CD4-positive, alpha-beta T cell treated with Interleukin-2 at 100 ng/mL for 4 hours (primary cell): Measurements from ENCODE around the gene PTGFRN.

Experiments used
- DNase-seq: peaks from one replicate; pipeline ENCODE4 v3.0.0-alpha.2; 2020; ENCODE audit warnings: low spot score

Gene PTGFRN

DNA sequence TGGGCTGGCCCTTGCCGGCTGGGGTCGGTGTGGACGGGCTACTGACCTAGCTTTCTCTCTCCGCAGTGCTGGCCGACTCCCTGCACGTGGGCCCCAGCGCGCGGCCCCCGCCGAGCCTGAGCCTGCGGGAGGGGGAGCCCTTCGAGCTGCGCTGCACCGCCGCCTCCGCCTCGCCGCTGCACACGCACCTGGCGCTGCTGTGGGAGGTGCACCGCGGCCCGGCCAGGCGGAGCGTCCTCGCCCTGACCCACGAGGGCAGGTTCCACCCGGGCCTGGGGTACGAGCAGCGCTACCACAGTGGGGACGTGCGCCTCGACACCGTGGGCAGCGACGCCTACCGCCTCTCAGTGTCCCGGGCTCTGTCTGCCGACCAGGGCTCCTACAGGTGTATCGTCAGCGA, 34.9 kb downstream of the PTGFRN start:
- no peak for DNase-seq

DNA sequence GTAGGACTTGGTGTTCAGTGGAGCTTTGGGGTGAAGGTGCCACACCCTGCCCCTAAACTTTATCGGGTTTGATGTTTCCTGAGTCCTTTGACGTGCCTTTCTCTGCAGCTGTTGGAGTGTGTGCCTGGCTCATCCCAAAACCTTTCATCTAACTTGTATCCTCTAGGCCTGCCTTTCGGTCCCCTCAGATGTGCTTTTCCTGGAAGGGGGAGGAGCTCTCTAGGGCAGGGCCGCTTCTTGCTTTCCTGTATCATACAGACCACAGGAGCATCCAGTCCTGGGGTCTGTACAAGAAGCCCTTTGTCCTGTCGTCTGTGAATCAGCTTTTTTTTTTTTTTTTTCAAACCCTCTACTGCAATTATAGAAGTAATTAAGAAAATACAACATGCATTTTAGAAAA, 35.7 kb downstream of the PTGFRN start:
- no peak for DNase-seq

DNA sequence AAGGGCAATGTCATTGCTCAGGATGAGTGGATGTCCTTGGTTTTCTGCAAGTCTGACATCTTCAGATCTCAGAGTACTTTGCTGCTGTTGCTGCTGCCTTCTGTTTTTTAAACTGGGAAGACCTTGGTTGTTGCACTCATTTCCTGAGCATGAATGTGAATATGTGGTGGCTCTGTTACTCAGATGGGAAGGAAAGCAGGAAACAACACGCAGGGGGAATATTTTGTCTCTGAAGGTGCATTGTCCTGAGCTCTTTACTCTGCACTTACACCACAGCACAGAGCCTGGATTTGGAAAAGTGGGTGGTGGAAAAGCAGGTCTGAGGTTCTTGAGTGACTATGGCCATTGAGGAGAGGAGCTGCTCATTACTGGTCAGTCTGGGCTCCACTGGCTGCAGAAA, 36.3 kb downstream of the PTGFRN start:
- DNase-seq = no peak

DNA sequence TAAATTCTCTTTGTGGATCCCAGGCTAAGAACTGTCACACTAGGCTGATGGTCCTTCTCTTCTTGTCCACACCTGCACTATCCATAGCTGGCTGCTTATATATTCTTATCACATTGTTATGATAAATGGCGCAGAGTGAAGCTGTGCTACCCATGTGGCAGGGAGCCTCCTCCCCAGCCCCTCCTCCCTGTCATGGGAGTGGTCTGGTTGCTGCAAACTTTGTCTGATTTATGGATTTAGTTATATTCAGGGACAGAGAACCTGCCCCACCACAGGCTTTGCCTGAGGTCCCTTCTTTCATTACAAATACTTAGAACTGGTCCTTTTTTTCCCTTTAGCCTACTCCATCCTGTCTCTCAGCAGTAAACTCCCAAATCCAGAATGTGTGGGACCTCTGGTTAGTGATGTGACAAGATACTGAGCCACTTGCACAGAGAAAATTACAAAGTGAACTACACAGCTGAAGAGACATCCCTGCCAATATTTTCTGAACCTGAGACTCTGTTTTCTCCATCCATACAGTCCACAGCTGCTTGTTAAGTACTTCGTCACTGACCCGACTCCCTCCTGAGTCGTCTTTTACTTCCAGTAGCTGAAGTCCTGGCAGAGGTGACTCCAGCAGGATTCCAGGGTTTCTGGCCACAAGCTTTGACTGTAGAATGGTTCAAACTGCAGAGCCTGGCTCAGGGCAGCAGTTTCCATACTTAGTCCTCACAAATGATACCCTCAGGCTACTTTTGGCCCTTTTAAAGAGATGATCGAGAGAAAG, 37.6 kb downstream of the PTGFRN start:
- DNase-seq = no peak

DNA sequence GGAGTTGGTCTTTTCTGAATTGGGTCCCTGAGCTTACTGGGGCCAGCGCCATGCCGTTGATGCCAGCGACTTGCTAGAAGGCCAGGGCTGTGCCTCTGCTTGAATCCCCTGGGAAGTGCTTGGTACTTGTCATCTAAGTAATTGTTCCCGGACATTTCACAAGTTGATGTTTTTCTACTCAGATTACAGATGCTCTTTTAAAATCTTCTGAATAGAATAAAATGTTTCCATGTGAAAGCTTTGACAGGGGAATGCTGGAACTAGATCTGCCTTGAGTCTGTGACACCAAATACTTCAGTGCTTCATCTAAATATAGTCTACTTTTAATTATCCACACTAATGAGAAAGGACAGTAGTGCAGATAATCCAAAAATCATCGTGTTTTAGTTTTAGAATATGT, 38.3 kb downstream of the PTGFRN start:
- no peak for DNase-seq

GRCh38 chr1:116948642-116949041, 38.9 kb downstream of the PTGFRN start:
- DNase-seq = no peak

DNA sequence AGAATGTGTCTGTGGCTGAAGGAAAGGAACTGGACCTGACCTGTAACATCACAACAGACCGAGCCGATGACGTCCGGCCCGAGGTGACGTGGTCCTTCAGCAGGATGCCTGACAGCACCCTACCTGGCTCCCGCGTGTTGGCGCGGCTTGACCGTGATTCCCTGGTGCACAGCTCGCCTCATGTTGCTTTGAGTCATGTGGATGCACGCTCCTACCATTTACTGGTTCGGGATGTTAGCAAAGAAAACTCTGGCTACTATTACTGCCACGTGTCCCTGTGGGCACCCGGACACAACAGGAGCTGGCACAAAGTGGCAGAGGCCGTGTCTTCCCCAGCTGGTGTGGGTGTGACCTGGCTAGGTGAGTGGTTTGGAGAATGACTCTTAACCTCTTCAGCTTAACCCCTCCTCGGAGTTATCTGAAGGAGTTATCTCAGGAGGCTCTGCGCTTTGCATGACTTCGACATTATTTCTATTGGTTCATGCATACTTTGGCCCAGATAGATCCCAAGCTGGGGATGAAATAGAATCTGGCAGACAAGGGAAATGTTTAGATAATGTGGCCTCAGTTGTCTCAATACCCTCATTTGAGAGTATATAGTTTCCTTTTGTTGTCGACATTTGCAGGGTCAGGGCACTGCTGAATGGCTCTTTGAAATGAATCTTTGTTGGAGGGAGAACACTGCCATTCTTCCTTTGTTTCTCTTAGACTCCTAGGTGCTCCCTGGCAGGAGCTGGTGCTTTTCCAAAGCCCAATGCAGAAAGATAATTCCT, 39.7 kb downstream of the PTGFRN start:
- no peak for DNase-seq

DNA sequence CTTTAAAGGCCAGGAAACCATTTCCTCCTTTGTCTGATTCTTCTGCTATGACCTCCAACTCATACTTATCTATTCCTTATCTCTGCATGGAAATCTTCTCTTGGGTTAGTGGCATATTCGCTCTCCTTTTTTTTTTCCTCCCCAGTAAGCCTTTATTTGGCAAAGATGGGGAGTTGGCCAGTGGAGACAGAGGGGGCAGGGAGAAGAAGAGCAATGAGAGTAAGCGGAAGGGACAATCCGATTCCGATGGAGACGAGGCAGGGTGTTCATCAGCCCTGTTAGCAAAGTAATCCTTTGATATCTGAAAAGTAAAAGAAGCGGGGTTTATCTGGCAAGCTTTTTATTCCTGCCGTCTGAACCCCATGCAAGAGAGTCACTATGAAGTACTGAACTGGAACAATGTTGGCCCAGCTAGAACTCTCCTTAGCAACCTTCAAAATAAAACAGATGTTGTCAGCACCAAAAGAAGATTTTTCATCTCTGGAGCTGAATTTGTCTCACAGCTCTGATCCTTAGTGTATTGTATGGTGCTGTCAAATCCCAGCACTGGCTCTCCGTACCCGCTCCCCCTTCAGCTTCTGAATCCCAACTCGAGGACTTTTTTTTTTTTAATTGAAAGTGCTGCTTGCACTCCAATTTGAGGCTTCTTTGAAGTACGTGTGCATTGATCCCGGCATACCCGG, 40.9 kb downstream of the PTGFRN start:
- DNase-seq = no peak

DNA sequence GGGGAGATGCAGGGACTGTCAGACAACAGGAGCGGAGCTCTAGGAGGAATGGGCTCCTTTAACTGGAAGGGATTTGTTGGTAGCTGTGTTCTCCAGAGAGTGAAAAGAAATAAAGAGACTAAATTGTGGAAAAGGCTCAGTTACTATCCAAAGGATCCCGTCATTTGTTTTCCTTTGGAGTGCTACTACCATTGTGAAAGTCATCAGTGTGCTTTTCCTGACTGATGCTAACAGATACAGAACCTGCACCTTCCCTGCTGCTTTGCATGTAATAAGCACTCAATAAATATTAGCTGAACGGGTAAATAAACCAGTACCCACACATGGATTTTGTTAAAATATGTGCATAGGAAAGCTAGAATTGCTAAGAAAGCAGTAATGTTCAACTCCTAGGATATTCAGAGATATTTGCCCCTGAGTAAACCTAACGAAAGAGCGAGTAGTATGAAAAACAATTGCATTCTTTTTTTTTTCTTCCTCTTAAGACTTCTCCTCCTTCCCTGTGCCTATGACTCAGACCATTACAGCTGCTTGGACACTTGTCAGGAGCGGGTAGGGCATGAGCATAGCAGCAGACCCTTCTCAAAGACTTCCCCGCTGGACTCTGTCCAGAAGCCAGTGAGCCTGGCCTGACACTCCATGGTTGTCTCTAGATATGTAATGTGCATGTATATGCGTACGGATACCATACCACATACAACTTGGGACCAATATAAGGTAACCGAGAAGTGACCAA, 41.7 kb downstream of the PTGFRN start:
- DNase-seq = no peak

DNA sequence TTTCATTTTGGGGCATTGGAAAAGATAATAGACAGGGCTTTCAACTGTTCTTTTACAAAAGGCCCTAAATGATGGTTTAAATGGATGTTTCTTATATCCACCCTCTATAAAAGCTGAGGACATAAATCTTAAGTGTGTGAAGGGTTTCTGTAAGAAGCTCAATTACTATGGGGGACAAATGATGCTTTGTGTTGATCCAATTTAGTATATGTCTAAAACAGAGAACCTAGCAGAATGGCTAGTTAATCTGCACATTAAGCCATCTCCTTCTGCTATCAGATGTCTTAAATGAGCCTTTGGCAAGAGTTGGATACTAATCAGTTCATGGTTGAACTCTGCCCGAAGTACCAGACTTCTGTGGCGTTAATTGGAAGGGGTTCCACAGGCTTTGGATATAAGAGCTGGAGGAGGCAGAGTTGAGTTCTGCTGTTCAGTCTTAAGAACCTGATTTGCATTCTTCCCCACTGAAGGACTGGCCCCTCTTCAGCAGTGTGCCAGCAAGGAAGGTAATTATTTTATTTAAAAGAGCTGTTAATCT, 43.1 kb downstream of the PTGFRN start:
- DNase-seq = no peak

DNA sequence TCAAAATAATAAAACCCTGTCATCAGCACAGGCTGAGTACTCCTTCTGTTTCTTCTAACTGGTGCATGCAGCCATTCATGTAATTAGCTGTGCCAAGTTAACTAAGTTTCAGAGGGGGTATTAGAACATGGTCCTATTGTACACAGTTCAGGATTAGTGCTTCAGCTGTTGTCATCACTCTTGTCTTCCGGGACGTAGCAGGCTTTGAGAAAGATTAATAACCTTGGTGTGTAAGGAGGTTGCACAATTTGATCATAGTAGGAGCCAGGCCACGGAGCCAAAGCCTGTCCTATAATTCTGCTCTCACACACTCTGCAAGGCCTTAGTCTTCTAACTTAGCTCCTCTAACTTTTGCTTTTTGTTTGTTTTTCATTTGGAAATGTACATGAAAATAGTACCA, 44.7 kb downstream of the PTGFRN start:
- no peak for DNase-seq

- no peak for DNase-seq
Measured at GRCh38 chr1:116956378-116956777, 46.7 kb downstream of the PTGFRN start.

DNA sequence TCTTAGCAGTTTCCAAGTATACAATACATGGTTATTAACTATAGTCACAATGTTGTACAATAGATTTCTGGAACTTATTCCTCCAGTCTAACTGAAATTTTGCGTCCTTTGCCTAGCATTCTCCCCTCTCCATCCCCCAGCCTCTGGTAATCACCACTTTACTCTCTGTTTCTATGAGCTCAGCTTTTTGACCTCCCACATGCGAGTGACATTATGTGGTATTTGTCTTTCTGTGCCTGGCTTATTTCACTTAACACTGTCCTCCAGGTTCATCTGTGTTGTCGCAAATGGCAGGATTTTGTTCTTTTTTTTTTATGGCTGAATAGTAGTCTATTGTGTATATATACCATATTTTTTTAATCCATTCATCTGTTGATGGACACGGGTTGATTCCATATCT, 47.9 kb downstream of the PTGFRN start:
- no peak for DNase-seq

DNA sequence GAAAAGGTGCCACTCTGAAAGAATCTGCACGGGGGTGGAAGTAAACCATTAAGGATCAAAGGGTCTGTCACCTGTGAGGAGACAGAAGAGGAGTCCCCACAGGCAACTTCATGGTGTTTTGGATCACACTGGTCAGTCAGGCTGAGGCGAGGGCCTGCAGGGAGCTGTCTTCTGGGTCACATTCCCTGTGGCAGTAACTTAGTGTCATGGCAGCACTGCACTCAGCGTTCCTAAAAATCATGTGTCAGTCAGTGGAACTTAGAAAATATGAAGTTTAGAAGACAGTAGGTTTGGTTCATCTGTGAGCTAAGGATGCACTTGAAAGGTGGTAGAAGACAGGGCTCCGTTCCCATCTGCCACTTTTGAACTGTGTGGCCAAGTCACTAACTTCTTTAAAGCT, 48.4 kb downstream of the PTGFRN start:
- DNase-seq = no peak

DNA sequence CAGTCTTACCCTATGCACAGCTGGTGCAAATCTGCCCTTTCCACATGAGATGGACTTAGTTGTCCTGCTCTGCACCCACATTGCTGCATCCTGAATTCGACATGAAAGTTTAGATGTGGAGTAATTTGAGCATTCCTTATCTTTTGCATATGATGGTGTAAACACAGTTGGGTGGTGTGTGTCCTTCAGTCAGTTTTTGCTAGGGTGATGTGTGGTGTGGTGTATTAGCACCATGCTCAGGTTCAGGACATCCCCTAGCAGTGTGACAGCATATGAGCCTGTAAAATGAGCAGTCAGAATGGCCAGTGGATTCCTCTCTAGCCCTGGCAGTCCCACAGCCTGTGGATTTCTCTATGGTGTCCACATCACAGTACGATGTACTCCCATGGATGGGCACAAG, 49.3 kb downstream of the PTGFRN start:
- no peak for DNase-seq

DNA sequence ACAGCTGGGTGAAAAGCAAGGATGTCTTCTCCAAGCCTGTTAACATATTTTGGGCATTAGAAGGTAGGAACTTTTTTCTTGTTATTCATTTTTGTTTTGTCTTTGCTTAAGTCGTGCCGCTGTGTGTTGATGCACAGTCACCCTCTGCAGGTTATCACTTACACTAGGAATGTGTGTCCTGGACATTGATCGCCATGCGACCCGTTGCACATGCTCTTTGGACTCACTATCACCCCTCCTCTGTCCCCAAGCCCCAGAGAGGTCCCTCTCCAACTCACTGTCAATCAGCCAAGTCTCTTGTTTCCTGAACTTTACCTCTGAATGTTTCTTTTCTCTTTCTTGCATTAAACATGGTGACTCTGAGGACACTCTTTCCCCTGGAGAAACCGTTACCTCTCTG, 51.9 kb downstream of the PTGFRN start:
- no peak for DNase-seq

DNA sequence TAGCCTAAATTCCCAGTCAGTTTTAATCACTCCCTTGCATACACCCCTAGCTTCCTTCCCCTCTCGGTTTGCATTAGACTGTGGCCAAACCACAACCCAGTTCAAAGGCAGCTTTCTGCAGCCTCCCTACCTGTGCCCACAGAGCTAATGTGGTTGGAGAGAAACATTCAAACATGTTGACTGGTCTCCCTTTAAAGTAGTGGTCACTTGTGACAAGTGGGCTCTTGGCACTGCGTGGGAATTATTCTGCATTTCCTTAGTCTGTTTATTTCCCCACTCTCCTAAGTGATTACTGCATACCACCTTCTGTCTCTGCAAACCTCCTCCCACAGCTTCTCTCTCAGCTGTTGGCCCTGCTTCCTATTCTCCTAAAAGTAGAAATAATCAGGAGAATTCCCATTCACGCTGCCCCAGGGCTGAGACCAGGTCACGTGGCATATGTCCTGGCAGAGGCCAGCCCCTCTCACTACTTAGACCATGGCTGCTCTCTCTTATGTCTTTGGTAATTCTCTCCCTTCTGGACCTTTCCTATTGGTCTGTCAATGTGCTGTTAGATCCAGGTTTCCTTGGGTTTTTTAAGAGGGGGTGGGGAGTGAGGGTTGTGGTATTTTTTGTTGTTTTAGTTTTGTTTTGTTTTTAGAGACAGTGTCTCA, 53.4 kb downstream of the PTGFRN start:
- DNase-seq = no peak

DNA sequence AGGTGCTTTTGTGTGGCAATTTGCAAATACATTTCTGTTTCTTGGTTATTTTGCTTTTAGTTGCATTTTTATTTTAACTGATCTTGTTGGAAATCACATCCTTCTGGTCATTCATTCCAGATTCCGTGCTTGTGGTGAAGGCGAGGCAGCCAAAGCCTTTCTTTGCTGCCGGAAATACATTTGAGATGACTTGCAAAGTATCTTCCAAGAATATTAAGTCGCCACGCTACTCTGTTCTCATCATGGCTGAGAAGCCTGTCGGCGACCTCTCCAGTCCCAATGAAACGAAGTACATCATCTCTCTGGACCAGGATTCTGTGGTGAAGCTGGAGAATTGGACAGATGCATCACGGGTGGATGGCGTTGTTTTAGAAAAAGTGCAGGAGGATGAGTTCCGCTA, 57.1 kb downstream of the PTGFRN start:
- DNase-seq = no peak

DNA sequence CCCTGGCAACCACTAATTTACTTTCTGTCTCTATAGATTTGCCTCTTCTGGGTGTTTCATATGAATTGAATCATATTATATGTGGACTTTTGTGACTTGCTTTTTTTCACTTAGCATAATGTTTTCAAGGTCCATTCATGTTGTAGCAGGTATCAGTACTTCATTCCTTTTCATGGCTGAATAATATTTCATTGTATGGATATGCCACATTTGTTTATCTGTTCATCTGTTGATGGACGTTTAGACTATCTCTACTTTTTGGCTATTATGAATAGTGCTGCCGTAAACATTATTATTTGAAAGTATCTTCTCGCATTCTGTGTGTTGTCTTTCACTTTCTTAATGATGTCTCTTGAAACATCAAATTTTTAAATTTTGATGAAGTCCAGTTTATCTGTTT, 59.0 kb downstream of the PTGFRN start:
- DNase-seq = no peak

DNA sequence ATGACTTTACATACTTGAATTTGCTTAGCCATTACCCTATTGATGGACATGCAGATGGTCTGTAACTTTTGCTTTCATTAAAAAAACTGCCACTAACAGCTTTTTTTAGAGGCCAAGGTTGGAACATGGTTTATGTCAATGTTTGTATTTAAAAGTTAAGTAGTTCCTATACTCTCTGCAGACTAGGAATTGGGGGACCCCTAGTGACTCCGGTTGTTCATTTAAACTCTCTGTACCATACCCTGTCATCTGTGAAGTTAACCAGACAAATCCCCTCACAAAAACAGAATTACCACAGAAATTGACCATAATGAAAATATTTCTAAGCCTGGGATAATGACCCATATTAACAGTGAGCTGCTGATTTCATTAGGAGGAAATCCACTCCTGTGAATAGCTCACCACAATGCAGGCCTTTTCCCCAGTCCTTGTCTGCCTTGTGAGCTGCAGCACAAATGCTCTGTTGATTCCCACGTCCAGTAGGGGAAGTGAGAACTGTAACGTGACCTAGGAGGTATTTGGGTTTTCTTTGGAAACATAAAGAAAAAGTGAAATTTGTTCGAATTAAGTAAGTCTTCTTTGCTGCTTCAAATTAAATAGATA, 61.6 kb downstream of the PTGFRN start:
- no peak for DNase-seq

DNA sequence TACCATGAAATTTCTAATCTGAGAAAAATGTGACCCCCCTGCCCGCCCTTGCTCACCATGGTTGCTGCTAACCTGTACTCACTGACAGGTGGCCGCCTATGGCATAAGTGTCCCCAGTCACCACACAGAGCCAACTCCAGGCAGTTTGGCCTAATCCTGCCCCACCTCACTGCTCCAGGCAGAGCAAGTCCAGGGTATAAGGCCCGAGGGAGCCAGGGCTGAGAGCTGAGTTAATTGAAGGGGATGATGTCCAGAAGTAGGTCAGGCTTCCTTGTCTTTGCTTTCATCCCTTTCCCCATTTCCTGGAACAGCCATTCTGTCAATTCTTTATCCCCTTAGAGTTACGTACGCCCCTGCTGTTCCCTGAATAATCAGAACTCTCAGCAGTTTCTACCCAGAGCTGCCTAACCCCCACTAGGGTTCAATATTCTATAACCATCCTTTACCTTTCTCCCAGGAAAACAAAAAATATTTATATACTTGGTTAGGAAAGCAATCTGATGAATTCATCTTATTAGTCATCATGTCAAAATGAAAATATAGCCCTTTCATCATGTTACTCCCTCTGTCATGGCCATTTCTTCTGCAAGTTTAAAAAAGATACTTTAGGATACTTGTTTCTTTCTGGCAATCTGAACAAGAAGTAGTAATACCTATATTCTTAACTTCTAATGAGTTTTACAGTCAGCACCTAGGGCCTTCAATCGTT, 62.4 kb downstream of the PTGFRN start:
- DNase-seq = no peak
